HuH-7 (cell line): ENCODE results near the gene GAS6.
"Not testable (repeated sequence)": the region's sequence is repeated elsewhere in the genome, so short reads cannot be mapped to it uniquely, and the experiment has no call there.

Experiments
- DNase-seq: peaks from one replicate; pipeline ENCODE4 v3.0.0; 2011; ENCODE audit warnings: low spot score

The GAS6 gene

DNA sequence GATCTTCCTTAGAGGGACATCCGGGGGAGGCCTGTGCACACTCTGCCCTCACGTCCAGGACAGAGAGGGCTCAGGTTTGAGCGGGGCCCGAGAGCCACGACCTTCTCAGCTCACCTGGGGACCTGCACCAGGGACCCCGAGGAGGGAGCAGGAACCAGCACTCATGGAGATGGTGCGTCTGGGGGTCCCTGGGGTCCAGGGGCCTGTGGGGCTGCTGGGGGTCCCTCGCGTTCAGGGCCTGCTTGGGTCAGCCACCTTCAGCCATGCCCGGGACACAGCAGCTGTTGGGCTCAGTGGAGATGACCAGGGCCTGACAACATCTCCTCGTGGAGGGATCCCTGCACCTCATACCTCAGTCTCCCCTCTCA is 57.8 kb downstream of the GAS6 start:
- no peak for DNase-seq

DNA sequence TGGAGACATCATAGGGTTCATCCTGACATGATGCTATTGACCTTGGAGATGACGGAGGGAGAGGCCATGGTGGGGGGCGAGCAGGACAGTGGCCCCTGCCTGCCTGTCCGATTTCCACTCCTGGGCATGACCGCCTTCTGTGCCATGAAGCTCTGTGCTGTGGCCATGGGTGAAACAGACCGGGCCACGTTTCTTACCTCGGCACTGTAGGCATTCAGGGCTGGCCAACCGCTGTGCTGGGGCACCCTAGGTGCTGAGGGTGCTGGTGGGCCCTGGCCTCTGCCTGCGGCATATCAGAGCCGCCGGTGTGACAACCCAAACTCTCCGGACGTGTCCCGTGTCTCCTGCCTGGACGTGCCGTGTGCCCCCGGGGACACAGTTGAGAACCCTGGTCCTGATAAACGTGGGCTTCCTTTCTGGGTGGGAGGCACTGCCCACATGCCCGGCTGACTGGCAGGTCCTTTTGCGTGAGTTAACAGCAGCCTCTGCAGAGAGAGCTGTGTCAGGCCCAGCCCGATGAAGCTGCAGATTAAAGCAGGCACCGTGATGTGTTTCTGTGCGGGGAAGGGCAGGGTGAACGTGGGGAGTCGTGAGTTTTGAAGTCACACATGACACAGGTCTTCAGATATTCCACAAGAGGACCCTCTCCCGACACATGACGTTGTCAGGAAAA is 58.3 kb downstream of the GAS6 start:
- no peak for DNase-seq

DNA sequence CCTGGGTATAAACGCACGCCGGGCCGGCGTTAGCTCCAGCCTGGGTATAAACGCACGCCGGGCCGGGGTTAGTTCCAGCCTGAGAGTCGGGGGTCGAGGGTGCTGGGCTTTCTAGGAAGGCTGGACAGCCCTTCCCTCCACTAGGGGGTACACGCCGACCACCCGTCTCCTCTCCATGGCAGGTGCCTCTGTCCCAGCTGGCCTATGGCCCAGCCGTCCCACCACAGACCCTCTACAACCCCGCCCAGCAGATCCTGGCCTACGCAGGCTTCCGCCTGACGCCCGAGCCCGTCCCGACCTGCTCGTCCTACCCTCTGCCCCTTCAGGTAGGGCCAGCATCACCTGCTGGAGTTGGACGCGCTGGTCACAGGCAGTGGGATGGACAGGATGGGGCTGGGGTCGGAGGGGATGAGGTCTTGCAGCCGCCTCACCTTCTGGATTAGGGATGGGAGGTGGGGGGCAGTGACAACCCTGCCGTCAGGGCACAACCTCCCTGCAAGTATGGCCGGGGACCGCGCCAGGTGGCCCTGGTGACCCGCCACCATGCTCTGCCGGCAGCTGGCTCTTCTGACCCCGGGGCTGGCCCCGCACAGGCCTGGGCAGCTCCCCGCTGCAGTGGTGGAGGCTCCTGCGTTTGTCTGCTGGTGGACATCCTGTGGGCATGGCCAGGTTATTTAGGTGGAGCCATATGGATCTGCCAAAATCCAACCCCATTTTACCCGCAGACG is 59.0 kb downstream of the GAS6 start:
- no peak for DNase-seq

DNA sequence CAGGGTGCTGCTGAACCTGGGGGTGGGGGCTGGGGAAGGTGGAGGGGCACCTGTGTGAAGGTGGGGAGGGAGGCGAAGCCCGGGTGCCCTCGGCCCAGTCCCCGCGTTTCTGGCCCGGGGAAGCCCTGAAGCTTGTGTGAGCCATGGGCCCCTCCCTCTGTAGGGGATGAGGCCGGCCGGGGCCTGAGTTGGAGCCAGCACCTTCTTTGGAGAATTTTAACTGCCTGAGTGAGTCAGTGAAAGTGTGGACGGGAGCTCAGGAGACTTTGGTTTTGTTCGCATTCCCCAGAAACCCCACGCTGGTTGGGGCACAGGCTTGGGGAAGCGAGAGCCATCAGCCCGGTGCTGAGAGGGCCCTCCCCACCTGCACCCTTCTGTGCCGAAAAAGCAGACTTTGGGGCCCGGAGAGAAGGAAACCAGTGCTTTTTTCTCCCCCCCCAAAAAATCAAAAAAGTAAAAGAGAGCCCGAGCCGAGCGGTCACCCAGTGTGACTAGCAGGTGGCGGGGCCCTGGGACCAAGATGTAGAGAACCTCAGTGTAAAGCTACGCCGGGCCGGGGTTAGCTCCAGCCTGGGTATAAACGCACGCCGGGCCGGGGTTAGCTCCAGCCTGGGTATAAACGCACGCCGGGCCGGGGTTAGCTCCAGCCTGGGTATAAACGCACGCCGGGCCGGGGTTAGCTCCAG is 59.7 kb downstream of the GAS6 start:
- DNase-seq: no peak

DNA sequence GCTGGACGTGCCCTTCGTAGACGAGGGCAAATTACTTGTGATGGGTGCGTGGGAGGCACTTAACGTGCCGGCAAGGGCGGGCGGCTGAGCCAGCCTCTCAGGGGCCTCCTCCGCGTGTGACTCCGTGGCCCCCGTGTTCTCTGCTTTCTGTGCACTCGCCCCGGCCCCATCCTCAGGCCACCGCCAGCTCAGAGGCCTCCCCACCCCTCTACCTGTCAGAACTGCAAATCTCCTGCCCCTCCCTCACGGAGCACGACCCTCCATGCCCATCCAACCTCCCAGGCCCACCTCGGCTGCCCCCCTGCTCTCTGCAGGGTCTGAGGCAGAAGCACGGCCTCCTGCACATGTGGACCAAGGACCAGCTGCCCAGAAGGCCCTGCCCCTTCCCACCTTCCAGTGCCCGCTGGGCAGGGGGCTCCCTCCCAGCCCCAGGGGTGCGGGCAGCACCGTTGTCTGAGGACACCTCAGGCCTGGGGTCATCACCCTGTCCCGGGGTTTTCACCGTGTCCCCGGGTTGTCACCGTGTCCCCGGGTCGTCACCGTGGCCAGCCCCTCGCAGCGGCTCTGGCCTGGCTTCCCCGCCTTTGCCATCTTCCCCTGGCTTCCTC is 60.4 kb downstream of the GAS6 start:
- no peak for DNase-seq

DNA sequence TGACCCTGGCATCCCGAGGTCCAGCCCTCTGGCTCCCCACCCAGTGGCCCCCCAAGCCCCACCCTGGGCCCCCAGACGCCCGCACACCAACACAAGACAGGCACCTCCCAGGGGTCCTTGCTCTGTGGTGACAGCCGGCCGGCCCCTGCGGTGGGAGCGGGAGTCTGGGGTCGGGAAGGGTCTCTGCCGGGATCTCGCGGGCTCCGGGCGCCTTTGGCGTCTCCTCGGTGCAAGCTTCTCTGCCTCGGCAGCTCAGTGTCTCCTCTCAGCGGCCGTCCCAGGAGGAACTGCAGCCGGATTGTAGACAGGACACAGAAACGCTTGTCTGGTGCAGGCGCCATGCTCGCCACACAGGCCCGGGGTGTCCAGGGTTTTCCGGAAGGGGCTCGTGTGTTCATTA is 61.1 kb downstream of the GAS6 start:
- DNase-seq: peak; percentile 90

DNA sequence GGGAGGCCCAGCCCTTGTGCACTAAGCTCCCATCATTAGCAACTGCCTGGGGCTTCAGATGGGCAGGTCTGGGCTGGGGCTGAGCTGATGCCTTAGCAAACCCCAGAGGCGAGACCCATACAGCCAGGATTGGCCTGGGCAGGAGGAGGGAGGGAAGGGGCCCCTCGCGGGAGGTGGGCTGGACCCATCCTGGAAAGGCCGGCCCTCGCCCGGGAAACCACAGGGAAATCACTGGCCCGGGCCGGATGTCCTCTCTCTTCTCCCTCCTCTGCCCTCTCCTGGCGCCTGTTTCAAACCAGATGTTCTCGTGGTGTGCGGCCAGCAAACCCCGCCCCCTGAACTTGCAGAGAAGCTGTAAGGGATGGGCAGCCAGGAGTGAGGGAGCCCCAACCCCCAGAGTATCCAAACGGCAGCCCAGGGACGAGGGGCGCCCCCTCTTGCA is 61.8 kb downstream of the GAS6 start:
- peak; percentile 76 for DNase-seq

DNA sequence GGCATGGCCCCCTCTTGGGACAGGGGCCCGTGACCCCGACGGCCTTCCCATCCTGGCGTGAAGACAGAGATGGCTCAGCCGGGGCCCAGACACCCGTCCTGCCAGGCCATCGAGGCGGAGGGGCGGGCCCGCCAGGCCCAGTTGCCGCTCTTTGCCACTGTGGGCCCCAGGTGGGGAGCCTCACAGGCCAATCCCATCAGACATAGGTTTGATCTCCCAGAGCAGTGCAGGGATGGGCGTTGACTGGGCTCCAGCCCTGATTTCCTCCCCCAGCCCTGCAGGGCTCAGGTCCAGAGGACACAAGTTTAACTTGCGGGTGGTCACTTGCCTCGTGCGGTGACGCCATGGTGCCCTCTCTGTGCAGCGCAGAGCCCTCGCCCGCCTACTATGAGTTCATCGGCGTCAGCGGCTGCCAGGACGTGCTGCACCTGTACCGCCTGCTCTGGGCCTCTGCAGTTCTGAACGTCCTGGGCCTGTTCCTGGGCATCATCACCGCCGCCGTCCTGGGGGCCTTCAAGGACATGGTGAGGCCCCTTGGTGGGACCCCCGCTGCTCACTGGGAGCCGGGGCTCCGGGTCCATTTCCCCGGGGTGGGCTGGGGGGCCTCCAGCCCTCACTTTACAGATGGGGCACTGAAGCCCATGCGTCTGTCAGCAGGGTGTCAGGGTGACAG is 62.5 kb downstream of the GAS6 start:
- no peak for DNase-seq

DNA sequence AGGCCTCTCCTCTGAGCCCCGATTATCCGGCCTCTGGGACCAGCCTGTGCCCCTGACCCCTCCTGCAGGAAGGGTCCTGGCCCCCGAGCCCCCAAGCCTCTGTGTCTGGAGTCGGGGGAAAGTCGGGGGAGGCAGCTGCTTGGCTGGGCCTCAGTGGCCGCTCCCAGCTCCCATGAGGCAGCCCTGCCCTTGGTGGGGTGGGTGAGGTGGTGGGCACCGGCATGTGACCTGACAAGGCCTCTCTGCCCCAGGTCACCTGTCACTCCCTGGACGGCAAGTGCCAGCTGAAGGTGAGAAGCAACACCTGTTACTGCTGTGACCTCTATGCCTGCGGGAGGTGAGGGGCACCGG is 63.3 kb downstream of the GAS6 start:
- DNase-seq: no peak

DNA sequence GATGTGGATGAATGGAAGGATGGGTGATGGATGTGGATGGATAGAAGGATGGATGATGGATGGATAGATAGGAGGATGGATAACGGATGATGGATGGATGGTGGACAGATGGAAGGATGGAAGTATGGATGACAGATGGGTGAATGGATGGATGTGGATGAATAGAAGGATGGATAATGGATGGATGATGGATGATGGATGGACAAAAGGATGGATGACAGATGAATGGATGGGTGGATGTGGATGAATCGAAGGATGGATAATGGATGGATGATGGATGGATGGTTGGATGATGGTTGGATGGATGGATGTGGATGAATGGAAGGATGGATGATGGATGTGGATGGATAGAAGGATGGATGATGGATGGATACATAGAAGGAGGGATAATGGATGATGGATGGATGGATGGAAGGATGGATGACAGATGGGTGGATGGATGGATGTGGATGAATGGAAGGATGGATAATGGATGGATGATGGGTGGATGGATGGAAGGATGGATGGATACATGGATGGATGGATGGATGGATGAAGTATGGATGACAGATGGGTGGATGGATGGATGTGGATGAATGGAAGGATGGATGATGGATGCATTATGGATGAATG is 65.6 kb downstream of the GAS6 start:
- DNase-seq: no peak

DNA sequence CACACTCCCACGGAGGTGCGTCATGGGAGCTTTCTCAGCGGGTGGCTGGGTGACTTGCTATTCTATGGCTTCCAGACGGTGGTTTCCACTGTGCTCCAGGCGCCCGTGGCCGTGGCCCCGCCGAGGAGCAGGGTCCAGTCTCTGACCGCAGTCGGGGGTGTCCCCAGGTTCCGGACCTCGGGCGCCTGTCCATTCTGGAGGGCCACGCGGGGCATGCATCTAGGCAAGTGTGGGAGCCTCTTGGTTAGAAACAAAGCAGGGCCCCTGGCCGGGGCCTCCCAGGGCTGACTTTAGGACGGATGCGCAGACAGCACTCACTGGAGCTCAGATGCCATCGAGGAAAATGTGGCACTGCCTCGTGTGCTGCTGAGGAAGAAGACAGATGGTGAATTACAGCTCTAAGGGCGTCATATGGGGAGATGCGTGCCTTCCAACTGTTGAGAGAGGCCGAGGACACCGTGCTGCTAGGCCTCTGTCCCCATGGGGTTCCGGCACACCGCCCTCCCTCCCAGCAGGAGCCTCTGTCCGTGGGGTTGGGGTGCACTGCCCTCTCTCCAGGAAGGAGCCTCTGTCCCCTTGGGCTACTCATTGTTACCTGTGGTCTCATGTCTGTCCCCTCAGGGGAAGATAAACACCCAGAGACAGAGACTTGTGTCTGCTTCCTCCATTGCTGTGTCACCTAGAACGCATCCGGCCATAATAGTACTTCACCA is 66.8 kb downstream of the GAS6 start:
- DNase-seq: no peak

DNA sequence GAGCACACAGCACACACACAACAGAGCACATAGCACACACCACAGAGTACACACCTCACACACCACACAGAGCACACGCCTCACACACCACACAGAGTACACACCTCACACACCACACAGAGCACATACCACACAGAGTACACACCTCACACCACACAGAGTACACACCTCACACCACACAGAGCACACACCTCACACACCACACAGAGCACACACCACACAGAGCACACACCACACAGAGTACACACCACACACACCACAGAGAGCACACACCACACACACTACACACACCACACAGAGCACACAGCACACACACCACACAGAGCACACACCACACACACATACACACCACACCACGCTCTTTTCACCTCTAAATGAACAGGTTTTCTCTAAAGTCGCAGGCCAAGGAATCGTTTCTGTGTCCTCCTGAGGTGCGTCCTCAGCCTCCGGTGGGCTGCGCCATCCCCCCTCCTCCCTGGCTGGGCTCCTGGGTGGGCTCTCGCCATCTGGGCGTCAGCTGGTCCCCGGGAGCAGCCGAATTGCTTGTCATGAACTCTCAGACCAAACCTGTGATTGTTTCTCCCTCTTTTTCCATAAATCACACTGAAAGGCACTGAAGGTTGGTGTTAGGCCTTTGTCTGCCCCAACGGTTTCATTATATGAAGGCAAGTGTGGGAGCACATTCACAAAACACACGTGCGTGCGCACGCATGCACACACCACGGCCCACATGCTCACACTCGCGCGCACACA is 67.5 kb downstream of the GAS6 start:
- DNase-seq: no peak

DNA sequence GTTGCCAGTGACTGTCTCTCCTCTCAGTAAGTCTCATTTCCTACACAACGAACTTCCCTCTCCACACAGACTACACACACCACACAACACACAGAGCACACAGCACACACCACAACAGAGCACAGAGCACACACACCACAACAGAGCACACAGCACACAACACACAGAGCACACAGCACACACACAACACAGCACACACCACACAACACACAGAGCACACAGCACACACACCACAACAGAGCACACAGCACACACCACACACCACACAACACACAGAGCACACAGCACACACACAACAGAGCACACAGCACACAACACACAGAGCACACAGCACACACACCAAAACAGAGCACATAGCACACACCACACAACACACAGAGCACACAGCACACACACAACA is 68.5 kb downstream of the GAS6 start:
- not testable (repeated sequence) for DNase-seq

DNA sequence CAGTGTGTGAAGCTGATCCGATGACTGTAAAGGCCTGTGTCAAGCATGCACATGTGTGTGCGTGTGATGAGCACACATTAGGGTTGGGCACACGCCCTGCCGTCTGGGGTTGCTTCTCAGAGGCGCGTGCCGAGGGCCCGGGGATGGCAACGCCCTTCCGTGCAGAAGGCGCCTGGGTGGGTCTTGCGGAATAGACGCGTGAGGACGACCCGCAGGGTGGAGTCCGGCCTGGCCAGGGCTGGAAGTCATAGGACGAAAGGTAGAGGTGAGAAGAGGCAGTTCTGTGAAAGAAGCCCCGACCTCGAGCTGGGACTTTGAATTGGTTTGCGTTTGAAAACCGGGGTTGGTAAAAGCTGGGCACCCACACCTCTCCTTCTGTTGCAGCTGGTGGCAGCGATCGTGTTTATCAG is 69.1 kb downstream of the GAS6 start:
- no peak for DNase-seq

DNA sequence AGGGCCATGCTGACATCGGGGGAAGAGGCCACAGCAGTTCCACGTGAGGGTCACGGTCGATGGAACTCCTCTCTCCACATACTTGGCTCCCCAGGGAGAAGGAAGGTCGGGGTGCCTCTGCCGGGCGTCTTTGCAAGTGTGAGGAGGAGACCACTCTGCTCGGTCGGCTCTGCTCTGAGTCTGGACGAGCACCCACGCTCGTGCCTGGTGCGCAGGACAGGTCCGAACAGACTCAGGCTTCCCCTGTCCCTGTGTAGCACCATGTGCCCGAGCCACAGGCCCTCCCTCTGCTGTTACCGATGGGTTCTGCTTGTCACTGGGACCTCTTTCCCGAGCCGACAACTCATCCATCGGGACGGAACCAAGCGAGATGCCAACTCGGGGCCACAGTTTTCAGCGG is 69.8 kb downstream of the GAS6 start:
- no peak for DNase-seq

DNA sequence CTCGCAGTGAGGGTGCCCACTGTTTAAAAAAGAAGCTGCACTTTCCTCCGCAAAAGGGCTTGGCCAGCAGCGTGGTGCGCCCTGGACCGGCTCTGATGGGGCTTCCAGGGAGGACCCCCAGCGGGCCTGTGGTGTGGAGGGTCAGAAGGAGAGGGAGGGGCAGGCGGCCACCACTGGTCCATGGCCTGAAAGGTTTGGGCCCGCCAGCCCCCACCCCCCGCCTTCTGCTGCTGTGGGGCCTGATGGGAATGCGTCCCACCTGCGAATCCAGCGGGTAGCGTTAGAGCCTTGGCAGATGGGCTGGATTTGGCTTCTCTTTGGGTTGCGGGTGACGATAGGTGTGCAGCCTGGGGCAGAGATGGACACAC is 70.2 kb downstream of the GAS6 start:
- DNase-seq: no peak

DNA sequence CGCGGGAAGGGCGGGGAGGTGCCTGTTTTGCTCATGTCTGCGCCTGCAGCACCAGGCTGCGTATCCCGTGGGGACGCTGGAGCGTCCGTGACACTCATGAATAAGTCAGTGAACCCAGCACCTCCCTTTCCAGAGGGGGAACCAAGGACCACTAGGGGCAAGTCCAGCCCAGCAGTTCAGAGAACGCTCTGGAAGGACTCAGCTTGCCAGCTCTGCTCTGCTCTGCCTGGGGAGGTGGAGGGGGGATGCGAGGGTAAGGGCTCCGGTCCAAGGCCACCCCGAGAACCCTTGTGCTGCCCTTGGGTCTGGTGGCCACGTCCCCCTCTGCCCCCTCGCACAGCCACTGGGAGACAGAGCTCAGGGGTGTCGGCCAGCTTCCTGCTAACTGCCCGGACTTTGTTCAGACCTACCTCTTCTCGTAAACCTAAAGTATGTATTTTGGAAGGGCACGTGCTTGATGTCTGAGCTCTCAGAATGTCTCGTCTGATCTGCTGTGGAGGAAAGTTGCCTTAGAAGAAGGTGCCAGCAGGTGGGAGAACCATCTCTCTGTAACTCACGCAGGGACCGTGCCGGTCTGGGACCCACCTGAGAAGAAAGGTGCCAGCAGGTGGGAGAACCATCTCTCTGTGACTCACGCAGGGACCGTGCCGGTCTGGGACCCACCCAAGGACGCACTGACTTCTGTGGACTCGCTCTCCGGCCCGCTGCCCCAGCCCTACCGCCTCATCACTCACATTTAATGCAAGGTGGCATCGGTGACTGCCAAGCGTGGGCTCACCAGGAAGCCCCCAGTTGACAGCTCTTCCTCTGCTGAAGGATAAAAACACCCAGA is 70.8 kb downstream of the GAS6 start:
- DNase-seq: no peak

DNA sequence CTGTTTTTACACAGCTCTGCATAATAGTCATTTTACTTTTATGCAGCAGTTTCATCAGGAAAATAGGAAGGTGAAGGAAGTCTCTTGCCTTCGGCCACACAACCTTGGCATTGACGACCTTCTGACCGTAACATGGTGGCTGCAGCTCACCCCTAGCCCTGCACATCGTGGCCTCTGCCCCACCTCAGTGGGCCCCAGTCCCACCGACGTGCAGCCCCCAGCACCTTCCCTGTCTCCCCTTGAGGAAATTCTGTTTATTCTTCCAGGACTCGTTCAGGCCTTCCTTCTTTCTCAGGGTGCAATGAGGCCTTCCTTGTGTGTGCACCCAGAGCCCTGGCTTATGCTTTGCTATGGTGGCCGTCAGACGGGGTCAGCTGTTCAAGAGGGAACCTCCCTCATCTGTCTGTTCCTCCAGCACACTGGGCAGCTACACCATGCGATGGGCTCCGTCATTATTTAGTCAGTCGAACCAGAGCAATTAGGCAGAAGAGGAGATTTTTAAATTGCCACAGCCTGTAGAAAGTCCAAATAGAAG is 71.6 kb downstream of the GAS6 start:
- no peak for DNase-seq

DNA sequence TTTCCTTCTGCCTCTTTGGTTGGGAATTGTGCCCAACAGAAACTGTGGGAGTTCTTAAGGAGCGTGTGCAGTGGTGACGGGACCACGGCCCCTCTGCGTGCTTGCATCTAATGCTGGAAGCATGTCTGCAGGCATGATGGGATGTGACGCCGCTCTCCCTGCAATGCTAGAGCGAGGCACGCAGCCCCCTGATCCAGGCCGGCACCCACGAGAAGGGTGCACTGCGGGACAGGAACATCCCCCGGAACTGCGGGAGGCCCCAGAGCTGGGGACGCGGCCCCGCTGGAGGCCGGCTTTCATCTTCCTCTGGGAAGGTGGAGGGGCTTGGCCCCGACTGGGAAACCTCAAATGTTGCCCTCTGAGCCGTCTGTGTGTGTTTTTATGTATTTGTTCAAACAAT is 72.1 kb downstream of the GAS6 start:
- no peak for DNase-seq

DNA sequence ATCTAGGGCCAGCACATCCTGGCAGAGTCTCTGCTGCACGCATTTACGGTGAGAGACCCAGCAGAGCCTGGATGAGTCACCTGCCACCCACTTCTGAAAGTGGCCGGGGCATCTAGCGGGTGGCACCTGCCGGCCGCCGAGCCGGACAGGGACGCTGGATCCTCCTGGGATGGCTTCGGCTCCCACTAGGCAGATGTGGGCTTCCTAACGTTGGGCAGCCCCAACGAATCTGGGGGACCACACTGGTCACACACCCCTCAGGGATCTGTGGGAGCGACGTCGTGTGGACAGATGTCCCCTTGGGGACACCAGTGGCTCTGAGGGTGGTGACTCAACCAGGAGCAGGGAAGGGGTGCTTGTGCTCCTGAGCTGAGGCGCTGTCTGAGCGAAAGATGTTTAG is 72.7 kb downstream of the GAS6 start:
- no peak for DNase-seq
